ENCODE results near the gene C2CD2L. TPM values are rescaled to one million over a fixed set of nuclear protein-coding genes. Genes with fewer than 3 reads are reported as not detected.
"Not testable (repeated sequence)": the region's sequence is repeated elsewhere in the genome, so short reads cannot be mapped to it uniquely, and the experiment has no call there.

C2CD2L gene
- 10 to 100 TPM in 3 of 10 donors, 1 to 10 TPM in 7; 6.6 to 13.7 (median 8.4) TPM for total RNA-seq
- polyA plus RNA-seq = 10 to 100 TPM in 1 of 2 donors, 1 to 10 TPM in 1; 6.1 to 11.6 TPM
- long read RNA-seq, donor 1, full-length matches to known transcripts = 6 of 18 reads
- long read RNA-seq, donor 1, partial matches to known transcripts = 7 of 18 reads
- long read RNA-seq, donor 1, other reads (novel, unspliced or antisense) = 5 of 18 reads
- long read RNA-seq, donor 2, partial matches to known transcripts = 1 of 8 reads
- long read RNA-seq, donor 2, other reads (novel, unspliced or antisense) = 4 of 8 reads
- long read RNA-seq, donor 3, partial matches to known transcripts = 4 of 6 reads
- long read RNA-seq, donor 3, other reads (novel, unspliced or antisense) = 1 of 6 reads

DNA sequence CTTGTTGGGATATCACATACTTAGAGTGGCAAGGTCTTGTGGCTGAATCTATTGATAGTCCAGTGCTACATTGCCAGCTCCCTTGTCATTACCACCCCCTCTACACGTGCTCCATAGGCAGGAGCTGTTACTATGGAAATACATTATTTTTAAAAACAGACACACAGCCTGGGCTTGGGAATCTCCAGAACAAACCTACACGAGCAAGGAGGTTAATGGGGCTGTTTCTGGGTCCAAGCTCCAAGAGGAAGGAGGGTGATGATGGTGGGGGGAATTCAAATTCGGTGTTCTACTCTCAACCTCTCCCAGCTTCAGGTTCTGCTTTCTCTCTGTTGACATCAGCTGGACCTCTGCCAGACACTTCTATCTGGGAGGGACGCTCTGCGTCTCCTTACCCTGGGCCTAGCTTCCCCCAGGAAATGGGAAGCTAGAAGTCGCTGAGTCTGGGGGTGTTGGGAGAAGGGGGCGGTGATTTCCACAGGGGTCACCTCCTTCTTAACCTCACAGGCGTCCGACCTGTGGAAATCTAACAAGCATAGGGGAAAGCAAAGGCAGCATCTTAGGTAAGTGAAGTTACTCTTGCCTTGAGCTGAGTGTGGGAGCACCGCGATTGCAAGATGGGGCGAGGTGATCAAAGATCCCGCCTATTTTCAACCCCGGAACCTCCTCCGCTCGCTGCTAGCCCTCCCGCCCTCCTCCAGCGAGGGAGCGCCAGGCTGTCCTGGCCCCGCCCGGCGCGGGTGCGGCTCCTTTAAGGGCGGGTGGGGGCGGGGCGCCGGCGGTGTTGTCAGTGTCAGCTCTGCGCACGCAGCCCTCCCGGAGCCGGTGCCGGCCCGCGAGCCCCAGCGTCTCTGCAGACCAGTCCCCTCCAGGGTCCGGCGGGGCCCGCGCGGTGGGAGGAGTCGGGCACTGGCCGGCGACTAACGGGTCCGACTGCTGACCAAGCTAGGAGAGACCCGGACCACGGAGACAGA lies at the start of gene C2CD2L:
Gene C2CD2L (plus strand): TSS at position 781 of the 974 bp plus-strand sequence. CDS start 398 bp downstream, outside the sequence.
- Histone ChIP-seq H3K9me3 (no peaks in the 10 kb centered on the region), H3K4me1 (peaks cover 15 to 56% (median 38%) of the 10 kb centered on the region in 9 donors), H3K4me3 (peak within 1 kb of the TSS; percentile 72 to 100 (median 89)), H3K27ac (peak within 1 kb of the TSS; percentile 1 to 91 (median 78)), H3K27me3 (no peaks in the 10 kb centered on the region), H3K36me3 (peaks cover 0 to 22% (median 1%) of the 10 kb centered on the region in 9 donors)
- TF ChIP-seq, protein P1, sequence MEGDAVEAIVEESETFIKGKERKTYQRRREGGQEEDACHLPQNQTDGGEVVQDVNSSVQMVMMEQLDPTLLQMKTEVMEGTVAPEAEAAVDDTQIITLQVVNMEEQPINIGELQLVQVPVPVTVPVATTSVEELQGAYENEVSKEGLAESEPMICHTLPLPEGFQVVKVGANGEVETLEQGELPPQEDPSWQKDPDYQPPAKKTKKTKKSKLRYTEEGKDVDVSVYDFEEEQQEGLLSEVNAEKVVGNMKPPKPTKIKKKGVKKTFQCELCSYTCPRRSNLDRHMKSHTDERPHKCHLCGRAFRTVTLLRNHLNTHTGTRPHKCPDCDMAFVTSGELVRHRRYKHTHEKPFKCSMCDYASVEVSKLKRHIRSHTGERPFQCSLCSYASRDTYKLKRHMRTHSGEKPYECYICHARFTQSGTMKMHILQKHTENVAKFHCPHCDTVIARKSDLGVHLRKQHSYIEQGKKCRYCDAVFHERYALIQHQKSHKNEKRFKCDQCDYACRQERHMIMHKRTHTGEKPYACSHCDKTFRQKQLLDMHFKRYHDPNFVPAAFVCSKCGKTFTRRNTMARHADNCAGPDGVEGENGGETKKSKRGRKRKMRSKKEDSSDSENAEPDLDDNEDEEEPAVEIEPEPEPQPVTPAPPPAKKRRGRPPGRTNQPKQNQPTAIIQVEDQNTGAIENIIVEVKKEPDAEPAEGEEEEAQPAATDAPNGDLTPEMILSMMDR (IDR thresholded peaks at IDR 0.05) = no peak
- 0% methylated on average over 48 to 49 of the region's 49 CpGs for WGBS, 2 donors
- DNase-seq (peak; percentile 88 to 91), ATAC-seq (peak; percentile 91 to 95 (median 94))
- intact Hi-C loops (cut with DNase I) = loop anchor here in 2 of 10 donors (10.0 kb wide), 1 partner anchor 88 kb away; no protein-coding TSS in a partner anchor

DNA sequence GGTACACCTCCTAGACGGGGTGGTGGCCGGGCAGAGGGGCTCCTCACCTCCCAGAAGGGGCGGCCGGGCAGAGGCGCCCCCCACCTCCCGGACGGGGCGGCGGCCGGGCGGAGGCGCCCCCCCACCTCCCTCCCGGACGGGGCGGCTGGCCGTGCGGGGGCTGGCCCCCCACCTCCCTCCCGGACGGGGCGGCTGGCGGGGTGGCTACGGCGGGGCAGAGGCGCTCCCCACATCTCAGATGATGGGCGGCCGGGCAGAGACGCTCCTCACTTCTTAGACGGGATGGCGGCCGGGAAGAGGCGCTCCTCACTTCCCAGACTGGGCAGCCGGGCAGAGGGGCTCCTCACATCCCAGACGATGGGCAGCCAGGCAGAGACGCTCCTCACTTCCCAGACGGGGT lies 48.0 kb upstream of the C2CD2L start:
- H3K4me3 ChIP-seq; H3K9me3 ChIP-seq; ATAC-seq; H3K27me3 ChIP-seq; H3K27ac ChIP-seq; DNase-seq; intact Hi-C loops (cut with DNase I): not testable (repeated sequence)
- H3K36me3 ChIP-seq = peaks cover 0 to 33% (median 10%) of the 10 kb centered on the region in 9 donors
- peaks cover 15 to 38% (median 26%) of the 10 kb centered on the region in 9 donors for H3K4me1 ChIP-seq
- WGBS, 2 donors = 91 to 92% methylated on average over 17 to 31 of the region's 35 CpGs

DNA sequence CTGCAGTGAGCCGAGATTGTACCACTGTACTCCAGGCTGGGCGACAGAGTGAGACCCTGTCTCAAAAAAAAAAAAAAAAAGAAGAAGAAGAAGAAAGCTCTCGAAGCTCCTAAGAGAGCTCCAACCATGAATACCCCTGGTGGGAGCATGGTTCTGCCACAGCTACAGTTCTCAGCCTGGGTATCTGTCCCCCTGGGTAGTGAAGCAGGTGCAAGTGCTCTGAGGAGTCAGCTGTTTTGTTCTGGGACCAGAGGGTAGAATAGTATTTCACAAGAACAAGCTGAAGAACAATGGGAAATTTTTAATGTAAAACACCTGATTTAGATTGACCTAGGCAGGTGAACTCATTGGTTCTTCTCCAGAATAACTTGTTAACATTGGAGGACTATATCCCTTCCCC lies 45.9 kb upstream of the C2CD2L start:
- 92 to 94% methylated on average over 3 of the region's 3 CpGs for WGBS, 2 donors
- Histone ChIP-seq H3K4me1 (peaks cover 5 to 32% (median 18%) of the 10 kb centered on the region in 9 donors), H3K27me3 (no peaks in the 10 kb centered on the region), H3K36me3 (peaks cover 0 to 34% (median 0%) of the 10 kb centered on the region in 9 donors), H3K27ac (no peak overlapping the region), H3K9me3 (no peaks in the 10 kb centered on the region), H3K4me3 (no peak overlapping the region)
- intact Hi-C loops (cut with DNase I) = loop anchor here in 1 of 10 donors (10.0 kb wide), 1 partner anchor 46 kb away; the partner anchor contains the start of genes RPS25 and TRAPPC4
- no peak for ATAC-seq
- DNase-seq = no peak
- TF ChIP-seq, protein P1 (IDR thresholded peaks at IDR 0.05) = no peak

DNA sequence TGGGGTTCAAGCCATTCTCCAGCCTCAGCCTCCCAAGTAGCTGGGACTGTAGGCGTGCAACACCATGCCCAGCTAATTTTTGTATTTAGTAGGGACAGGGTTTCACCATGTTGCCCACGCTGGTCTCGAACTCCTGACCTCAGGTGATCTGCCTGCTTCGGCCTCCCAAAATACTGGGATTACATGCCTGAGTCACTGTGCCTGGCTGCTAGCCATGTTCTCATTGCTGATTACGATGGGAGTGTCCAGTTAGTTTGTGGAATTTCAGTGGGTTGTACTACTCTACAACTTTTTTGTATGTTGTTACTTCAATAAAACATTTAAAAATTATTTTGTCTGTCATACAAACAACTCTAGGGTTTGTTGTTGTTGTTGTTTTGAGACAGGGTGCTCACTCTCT lies 44.4 kb upstream of the C2CD2L start:
- H3K27me3 ChIP-seq = no peaks in the 10 kb centered on the region
- TF ChIP-seq, protein P1 (IDR thresholded peaks at IDR 0.05) = no peak
- H3K36me3 ChIP-seq = peaks cover 0 to 34% (median 0%) of the 10 kb centered on the region in 9 donors
- 62 to 72% methylated on average over 5 of the region's 5 CpGs for WGBS, 2 donors
- H3K4me1 ChIP-seq = peaks cover 5 to 35% (median 20%) of the 10 kb centered on the region in 9 donors
- no peaks in the 10 kb centered on the region for H3K9me3 ChIP-seq
- H3K27ac ChIP-seq = peak overlapping the region in 2 of 10 donors; percentile 6 to 22
- DNase-seq (peak in 1 of 2 donors; percentile 31), ATAC-seq (no peak)
- intact Hi-C loops (cut with DNase I) = loop anchor here in 1 of 10 donors (10.0 kb wide), 1 partner anchor 48 kb away; the partner anchor contains the start of genes RPS25 and TRAPPC4
- H3K4me3 ChIP-seq = no peak overlapping the region

Measured in heart right ventricle (tissue), 16 donors.